NCI-H526 treated with DMSO at 0.1 percent for 48 hours (cell line): ENCODE results near the gene GJA9.
"Not testable (repeated sequence)": the region's sequence is repeated elsewhere in the genome, so short reads cannot be mapped to it uniquely, and the experiment has no call there.

ENCODE experiments used
- DNase-seq: peaks from one replicate; lab custom pipeline; 2025; lab: John Stamatoyannopoulos, UW

GJA9 gene

DNA sequence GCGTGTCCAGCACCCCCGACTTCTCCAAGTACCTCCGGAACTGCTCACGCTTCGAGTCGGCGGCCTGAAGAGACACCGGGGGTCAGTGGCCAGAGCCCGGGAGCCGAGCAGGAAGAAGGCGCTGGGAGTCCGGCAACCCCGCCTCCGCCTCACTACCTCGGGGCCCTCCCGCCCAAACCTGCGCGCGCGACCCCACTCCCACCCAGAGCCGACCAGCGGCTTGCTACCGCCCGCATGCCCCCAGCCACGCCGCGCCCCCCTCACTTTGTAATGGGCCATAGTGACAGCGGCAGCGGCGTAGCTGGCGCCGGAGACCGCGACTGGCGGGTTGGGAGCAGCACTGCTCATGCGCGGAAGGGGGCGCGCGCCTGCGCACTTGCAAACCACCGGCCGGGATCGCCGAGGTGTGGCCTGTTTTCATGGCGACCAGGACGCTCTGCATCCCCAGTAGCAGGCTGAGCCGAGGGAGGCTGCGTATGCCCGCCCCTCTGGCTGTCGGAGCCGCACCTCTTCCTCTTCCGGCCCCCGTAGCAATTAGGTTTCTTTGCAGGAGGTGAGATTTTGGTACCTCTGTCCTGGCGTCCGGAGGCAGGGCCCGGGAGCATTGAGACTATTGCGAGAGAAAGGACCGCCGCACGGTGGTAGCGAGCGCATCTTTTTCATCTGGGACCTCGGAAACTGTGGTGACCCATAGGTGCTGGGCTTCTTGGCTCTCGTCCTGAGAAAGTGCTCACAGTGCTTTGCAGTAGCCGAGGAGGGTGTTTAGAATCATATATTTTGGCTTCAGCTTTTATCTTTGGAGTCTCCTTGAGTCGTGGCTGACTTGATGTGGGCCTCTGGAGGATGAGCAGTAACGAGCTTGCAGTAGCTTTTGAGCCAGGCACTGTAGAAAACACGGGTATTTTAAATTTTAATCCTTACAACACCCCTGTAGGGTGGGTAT, 8.1 kb downstream of the GJA9 start, which contains the start of gene MYCBP:
Gene MYCBP, minus strand, starts transcription at position 322 of the 943 bp plus-strand sequence. Its CDS starts 43 bp downstream, at position 279.
- peak; percentile 98 for DNase-seq

GRCh38 chr1:38872401-38873026, 8.9 kb downstream of the GJA9 start:
- DNase-seq, result no peak

DNA sequence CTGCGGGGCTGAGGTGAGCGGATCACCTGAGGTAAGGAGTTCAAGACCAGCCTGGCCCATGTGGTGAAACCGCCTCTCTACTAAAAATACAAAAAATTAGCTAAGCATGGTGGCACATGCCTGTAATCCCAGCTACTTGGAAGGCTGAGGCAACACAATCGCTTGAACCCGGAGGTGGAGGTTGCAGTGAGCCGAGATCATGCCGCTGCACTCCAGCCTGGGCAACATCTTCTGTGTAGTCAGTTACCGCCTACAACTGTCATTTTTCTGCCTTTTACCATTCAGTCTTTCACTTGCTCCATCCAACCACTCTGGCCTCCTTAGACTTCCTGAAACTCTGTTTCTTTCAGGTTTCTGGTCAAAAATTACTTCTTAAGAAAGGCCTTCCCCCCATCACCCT, 10.4 kb downstream of the GJA9 start:
- no peak for DNase-seq

- no peak for DNase-seq
Observed at GRCh38 chr1:38867208-38867607, 14.2 kb downstream of the GJA9 start.

- DNase-seq, result no peak
Observed at GRCh38 chr1:38865112-38865715, 16.2 kb downstream of the GJA9 start.

DNA sequence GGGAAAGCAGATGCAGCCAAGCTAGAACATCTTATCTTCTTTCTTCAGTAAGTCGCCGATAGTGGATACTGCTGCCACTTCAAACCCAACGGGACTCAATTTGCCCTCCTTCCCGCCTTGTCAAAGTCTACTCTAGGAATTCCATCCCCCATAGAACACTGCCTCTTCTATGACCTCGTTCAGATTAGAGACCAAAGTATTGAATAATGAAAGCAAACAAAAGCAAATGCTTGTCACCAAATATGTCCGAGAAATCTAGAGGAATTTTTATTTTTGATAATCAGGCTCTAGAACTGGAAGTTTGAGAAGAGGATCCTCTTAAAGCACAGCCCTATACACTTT, 21.0 kb downstream of the GJA9 start:
- no peak for DNase-seq

GRCh38 chr1:38859561-38860453, 21.6 kb downstream of the GJA9 start, which contains the start of gene RRAGC:
TSS of gene RRAGC (minus strand) at chr1:38859772. CDS start at chr1:38859646, 126 bp downstream.
- peak; percentile 96 for DNase-seq

DNA sequence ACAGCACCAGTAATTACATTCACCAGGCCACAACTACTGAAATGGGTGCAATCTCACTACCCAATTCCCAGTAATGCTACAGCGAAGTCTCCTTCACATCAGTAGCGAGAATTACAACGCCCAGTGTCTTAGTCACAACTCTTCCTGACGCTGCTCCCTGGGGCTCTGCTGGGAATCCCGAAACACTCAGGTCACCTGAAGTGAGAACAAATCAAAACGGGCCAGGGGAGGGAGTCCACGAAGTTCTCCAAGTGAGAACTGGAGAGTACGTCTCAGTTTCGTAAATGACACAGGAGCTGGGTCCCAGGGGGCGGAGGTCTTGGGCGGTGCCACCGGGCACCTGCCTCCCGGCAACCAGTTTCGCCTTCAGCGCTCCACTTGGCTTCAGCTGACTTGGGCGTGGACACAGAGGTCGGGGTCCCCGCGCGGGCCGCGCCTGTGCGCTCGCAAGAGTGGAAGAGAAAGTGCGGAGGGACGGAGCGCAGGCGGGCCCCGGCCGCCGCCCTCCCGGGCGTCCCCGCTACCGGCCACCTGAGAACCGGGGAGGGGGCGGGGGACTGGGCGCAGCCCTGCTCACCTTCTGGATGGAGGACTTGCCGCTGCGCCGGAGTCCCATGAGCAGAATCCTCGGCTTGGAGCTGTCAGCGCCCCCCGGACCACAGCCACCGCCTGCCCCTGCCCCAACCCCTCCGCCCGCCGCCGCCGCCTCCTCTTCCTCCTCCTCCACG, 22.4 kb downstream of the GJA9 start:
- DNase-seq, result peak; percentile 30

DNA sequence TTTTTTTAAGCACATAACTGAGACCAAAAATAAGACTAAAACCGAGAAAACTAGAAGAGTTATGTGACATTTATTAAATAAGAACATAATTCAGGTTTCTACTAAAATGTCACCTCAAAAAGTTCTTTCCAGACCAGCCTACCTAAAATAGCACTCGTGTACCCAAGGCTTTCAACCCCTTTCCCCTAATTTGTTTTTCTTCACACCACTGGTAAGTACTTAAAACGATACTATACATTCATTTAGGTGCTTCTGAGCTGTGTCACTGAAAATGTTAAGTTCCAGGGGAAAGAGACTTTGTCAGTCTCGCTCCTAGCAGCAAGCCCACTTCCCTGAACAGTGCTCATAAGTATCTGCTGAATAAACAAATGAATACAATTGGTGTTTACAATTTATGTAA, 28.6 kb downstream of the GJA9 start:
- DNase-seq, result no peak

DNA sequence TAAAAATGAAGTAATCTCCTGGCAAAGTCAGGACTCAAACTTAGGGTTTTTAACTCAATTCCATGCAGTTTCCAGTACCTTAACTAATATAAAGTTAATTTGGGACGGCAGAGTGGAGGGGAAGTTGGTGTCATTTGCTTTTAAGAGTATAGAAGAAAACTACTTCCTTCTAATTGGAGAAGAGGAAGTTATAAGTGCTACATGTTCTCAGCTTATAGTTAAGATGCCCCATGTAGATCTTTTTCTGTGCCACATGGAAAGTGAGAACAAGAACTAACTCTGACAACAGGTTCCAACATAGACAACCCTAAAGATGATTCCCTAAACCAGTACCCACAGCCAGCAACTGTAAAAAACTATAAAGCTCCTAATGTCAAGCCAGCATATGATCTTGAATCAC, 33.3 kb downstream of the GJA9 start:
- DNase-seq, result no peak

- no peak for DNase-seq
Observed at GRCh38 chr1:38846210-38846609, 35.2 kb downstream of the GJA9 start.

- not testable (repeated sequence) for DNase-seq
Observed at GRCh38 chr1:38845088-38845487, 36.3 kb downstream of the GJA9 start.

GRCh38 chr1:38840281-38840680, 41.1 kb downstream of the GJA9 start:
- DNase-seq, result no peak

GRCh38 chr1:38839363-38839762, 42.0 kb downstream of the GJA9 start:
- DNase-seq, result no peak

GRCh38 chr1:38836316-38836715, 45.1 kb downstream of the GJA9 start:
- DNase-seq, result not testable (repeated sequence)

DNA sequence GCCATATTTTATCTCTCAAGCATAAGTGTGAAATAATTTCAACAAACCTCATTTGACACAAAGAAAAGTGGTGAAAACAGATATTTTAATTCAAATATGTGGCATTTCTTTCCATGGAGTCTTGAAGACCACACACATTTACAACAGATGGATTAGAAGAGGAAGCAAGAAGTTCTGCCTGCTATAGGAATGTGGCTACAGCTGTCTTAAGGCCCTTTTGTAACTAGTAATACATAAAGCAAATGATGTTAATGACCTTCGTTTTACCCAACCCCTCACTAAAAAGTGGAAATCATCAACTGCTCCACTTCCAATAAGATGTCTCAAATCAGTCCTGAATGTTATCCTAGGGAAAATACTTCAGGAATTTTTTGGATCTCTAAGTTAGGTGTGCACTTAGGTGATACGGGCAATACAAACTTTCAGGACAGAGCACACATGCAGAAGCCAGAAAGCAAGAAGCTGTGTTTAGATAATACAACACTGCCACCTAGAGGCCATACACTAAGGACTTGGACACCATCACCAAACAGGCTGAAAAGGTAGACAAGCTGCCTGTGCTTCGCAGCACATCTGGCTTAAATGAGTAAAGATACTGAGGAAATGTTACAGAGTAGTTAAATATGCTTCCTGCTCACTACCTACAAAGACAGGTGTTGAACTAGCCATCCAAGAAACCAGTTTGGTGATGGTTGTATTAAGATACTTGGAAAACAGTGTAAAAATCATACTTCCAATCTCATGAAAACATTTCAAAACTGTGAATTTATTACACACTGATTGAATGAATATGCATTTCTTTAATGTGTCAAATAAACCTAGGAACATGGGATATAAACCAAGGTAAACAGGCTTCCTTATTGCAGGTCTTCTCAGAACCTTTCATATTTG, 46.2 kb downstream of the GJA9 start:
- DNase-seq, result peak; percentile 94

GRCh38 chr1:38834221-38834782, 47.1 kb downstream of the GJA9 start:
- DNase-seq, result no peak

- DNase-seq, result peak; percentile 64
Observed at GRCh38 chr1:38833146-38833545, 48.2 kb downstream of the GJA9 start.

DNA sequence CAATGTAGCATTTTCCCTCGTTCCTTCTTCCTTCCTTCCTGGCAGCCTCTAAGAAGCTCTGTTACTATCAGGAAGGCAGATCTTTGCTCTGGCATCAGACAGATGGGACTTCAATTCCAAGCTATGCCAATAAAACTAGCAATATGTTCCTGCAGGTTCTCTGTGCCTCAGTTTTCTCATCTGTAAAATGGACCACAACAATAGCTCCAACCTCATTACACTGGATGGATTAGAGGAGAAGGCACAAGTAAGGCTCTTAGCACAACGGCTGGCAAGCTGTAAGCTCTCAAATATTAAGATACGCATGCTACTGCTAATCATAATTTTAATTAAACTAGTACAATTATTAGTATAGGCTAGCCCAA, 49.0 kb downstream of the GJA9 start:
- no peak for DNase-seq
